Muscle of leg (tissue), 11 donors: ENCODE measurements around the gene PLEKHA6. TPM values are rescaled to one million over a fixed set of nuclear protein-coding genes. Genes with fewer than 3 reads are reported as not detected.

Source experiments
- DNase-seq: peaks from one replicate; pipeline ENCODE4 v3.0.0; 2013
- H3K27ac ChIP-seq: one replicate; pipeline ENCODE4 v1.5.1; 2013; ENCODE audit warnings: mild to moderate bottlenecking, low read length, control low read depth
- H3K27me3 ChIP-seq: one replicate; pipeline ENCODE4 v1.6.1; 2013; ENCODE audit warnings: low read length; ENCODE audit not compliant: control insufficient read depth, insufficient read depth
- H3K36me3 ChIP-seq: one replicate; pipeline ENCODE4 v1.6.1; 2013; ENCODE audit warnings: low read length; ENCODE audit not compliant: control insufficient read depth, insufficient read depth
- H3K4me1 ChIP-seq: one replicate; pipeline ENCODE4 v1.6.1; 2013; ENCODE audit warnings: low read length; ENCODE audit not compliant: control insufficient read depth, insufficient read depth
- H3K4me3 ChIP-seq: one replicate; pipeline ENCODE4 v1.5.1; 2013; ENCODE audit warnings: low read length, control low read depth
- H3K9me3 ChIP-seq: replicated peaks from 2 replicates; pipeline ENCODE4 v1.6.1; 2013; ENCODE audit warnings: low read depth, low read length; ENCODE audit not compliant: control insufficient read depth
- WGBS: methylation state at CpG from one replicate; pipeline ENCODE4 v1.1.5; 2013; ENCODE audit warnings: missing lambda C conversion rate; ENCODE audit not compliant: insufficient coverage; 5-methylcytosine and 5-hydroxymethylcytosine counted together
- polyA plus RNA-seq, 8 donors: library from polyadenylated mRNA; unstranded; fragments of 120-200 nt; gene quantifications; one replicate each; pipeline versions ENCODE4 v1.2.1 to v1.2.3, GENCODE V29; 2013; ENCODE audit warnings: inconsistent platforms in 1 of 8, low replicate concordance in 1 of 8; ENCODE audit not compliant: insufficient read length in 8 of 8, insufficient read depth in 1 of 8
- total RNA-seq: library from RNA; stranded (reverse); fragments of 120-200 nt; gene quantifications from one replicate; pipeline ENCODE4 v1.2.4, GENCODE V29; 2013

The PLEKHA6 gene
- total and polyA plus RNA-seq, 9 donors = 2.2 to 10.0 (median 4.8) TPM

GRCh38 chr1:204380293-204380831, 20.6 kb upstream of the PLEKHA6 start:
- no peak overlapping the region for H3K27ac ChIP-seq
- WGBS = 48% methylated on average over 2 of the region's 8 CpGs

GRCh38 chr1:204377800-204378668, 18.3 kb upstream of the PLEKHA6 start:
- Histone ChIP-seq H3K4me3 (peak overlapping the region; percentile 39), H3K36me3 (no peaks in the 10 kb centered on the region), H3K4me1 (peaks cover 12% of the 10 kb centered on the region), H3K27me3 (peaks cover 73% of the 10 kb centered on the region), H3K9me3 (no peaks in the 10 kb centered on the region), H3K27ac (no peak overlapping the region)
- WGBS = 1% methylated on average over 49 of the region's 55 CpGs
- DNase-seq = no peak

More at GRCh38 chr1:204380293-204380831, 20.6 kb upstream of the PLEKHA6 start:
- Histone ChIP-seq H3K4me1 (peaks cover 12% of the 10 kb centered on the region), H3K4me3 (no peak overlapping the region), H3K9me3 (no peaks in the 10 kb centered on the region), H3K36me3 (no peaks in the 10 kb centered on the region), H3K27me3 (peaks cover 59% of the 10 kb centered on the region)
- DNase-seq = no peak

GRCh38 chr1:204376919-204377799, 17.4 kb upstream of the PLEKHA6 start:
- Histone ChIP-seq H3K4me1 (peaks cover 12% of the 10 kb centered on the region), H3K36me3 (no peaks in the 10 kb centered on the region), H3K4me3 (peak overlapping the region; percentile 39), H3K27me3 (peaks cover 71% of the 10 kb centered on the region), H3K9me3 (no peaks in the 10 kb centered on the region), H3K27ac (no peak overlapping the region)
- no peak for DNase-seq
- 32% methylated on average over 21 of the region's 28 CpGs for WGBS

GRCh38 chr1:204376465-204376864, 16.7 kb upstream of the PLEKHA6 start:
- Histone ChIP-seq H3K27me3 (peaks cover 68% of the 10 kb centered on the region), H3K4me1 (peaks cover 12% of the 10 kb centered on the region), H3K36me3 (no peaks in the 10 kb centered on the region), H3K4me3 (no peak overlapping the region), H3K27ac (no peak overlapping the region), H3K9me3 (no peaks in the 10 kb centered on the region)
- DNase-seq = no peak
- WGBS = 69% methylated on average over 3 of the region's 6 CpGs

GRCh38 chr1:204373911-204374310, 14.2 kb upstream of the PLEKHA6 start:
- WGBS = 87% methylated on average over 4 of the region's 4 CpGs

GRCh38 chr1:204370176-204370575, 10.4 kb upstream of the PLEKHA6 start:
- DNase-seq = no peak
- Histone ChIP-seq H3K27me3 (peaks cover 33% of the 10 kb centered on the region), H3K4me1 (peaks cover 18% of the 10 kb centered on the region), H3K27ac (no peak overlapping the region), H3K9me3 (no peaks in the 10 kb centered on the region), H3K36me3 (no peaks in the 10 kb centered on the region), H3K4me3 (no peak overlapping the region)
- whole genome bisulfite sequencing = 100% methylated on average over 1 of the region's 10 CpGs

More at GRCh38 chr1:204373911-204374310, 14.2 kb upstream of the PLEKHA6 start:
- Histone ChIP-seq H3K36me3 (no peaks in the 10 kb centered on the region), H3K4me3 (no peak overlapping the region), H3K9me3 (no peaks in the 10 kb centered on the region), H3K27me3 (peaks cover 57% of the 10 kb centered on the region), H3K4me1 (peaks cover 19% of the 10 kb centered on the region), H3K27ac (no peak overlapping the region)
- DNase-seq = no peak

- Histone ChIP-seq H3K27me3 (peaks cover 31% of the 10 kb centered on the region), H3K9me3 (no peaks in the 10 kb centered on the region), H3K36me3 (no peaks in the 10 kb centered on the region), H3K4me3 (no peak overlapping the region), H3K27ac (no peak overlapping the region), H3K4me1 (peaks cover 18% of the 10 kb centered on the region)
- no peak for DNase-seq
- 60% methylated on average over 5 of the region's 13 CpGs for WGBS
These were observed 9.4 kb upstream of the PLEKHA6 start for GRCh38 chr1:204368996-204369726.

GRCh38 chr1:204367956-204368355, 8.2 kb upstream of the PLEKHA6 start:
- Histone ChIP-seq H3K4me1 (peaks cover 27% of the 10 kb centered on the region), H3K4me3 (no peak overlapping the region), H3K9me3 (no peaks in the 10 kb centered on the region), H3K36me3 (no peaks in the 10 kb centered on the region), H3K27ac (no peak overlapping the region), H3K27me3 (peaks cover 23% of the 10 kb centered on the region)
- 71% methylated on average over 2 of the region's 10 CpGs for WGBS
- no peak for DNase-seq

- Histone ChIP-seq H3K4me1 (peaks cover 30% of the 10 kb centered on the region), H3K36me3 (no peaks in the 10 kb centered on the region), H3K27ac (no peak overlapping the region), H3K27me3 (peaks cover 22% of the 10 kb centered on the region), H3K9me3 (no peaks in the 10 kb centered on the region), H3K4me3 (no peak overlapping the region)
- no peak for DNase-seq
- WGBS = 59% methylated on average over 16 of the region's 16 CpGs
These were observed 7.6 kb upstream of the PLEKHA6 start for GRCh38 chr1:204367193-204367858.
